A673 (cell line): Measurements from ENCODE around the gene CHST15. TPM values are rescaled to one million over a fixed set of nuclear protein-coding genes. Genes with fewer than 3 reads are reported as not detected.

ENCODE experiments used
- BruUV-seq: library from RNA; stranded (reverse); fragments of 400-500 nt; replicated peaks from 2 replicates; lab custom pipeline; 2021; lab: Mats Ljungman, UMichigan
- CTCF ChIA-PET: fragments of 300-600 bp; sonication (Branson Sonifier 250); formaldehyde crosslinking; loops from one replicate; lab custom pipeline; 2022; ENCODE audit warnings: antibody characterized with exemption; lab: Charles Lee
- POLR2A ChIA-PET: fragments of 300-600 bp; sonication (Branson Sonifier 250); formaldehyde crosslinking; loops from one replicate; lab custom pipeline; 2022; ENCODE audit warnings: antibody characterized with exemption; ENCODE audit not compliant: low non-redundant PET; lab: Charles Lee
- DNase-seq: peaks from one replicate; pipeline ENCODE4 v3.0.0-alpha.2; 2015; ENCODE audit warnings: low spot score
- H3K27ac ChIP-seq: fragments of 200-600 bp; sonication (generic); 2 replicates; pipeline ENCODE4 v1.5.1; 2016; ENCODE audit warnings: mixed run types, low read depth, mild to moderate bottlenecking, mixed read lengths, antibody characterized with exemption, low read length; ENCODE audit not compliant: poor library complexity, severe bottlenecking
- H3K27me3 ChIP-seq: fragments of 200-600 bp; sonication (generic); replicated peaks from 2 replicates; pipeline ENCODE4 v1.6.1; 2017; ENCODE audit warnings: mixed run types, low read depth, mild to moderate bottlenecking, mixed read lengths, antibody characterized with exemption, low read length; ENCODE audit not compliant: insufficient read depth, poor library complexity
- H3K36me3 ChIP-seq: fragments of 200-600 bp; sonication (generic); 2 replicates; pipeline ENCODE4 v1.6.1; 2016; ENCODE audit warnings: mixed run types, mild to moderate bottlenecking, mixed read lengths, antibody characterized with exemption, low read length; ENCODE audit not compliant: insufficient read depth, poor library complexity, severe bottlenecking
- H3K4me1 ChIP-seq: fragments of 200-600 bp; sonication (generic); 2 replicates; pipeline ENCODE4 v1.6.1; 2017; ENCODE audit warnings: mixed run types, mild to moderate bottlenecking, mixed read lengths, antibody characterized with exemption, low read length; ENCODE audit not compliant: insufficient read depth, poor library complexity, severe bottlenecking
- H3K4me3 ChIP-seq: fragments of 200-600 bp; sonication (generic); 2 replicates; pipeline ENCODE4 v1.5.1; 2016; ENCODE audit warnings: low read depth, mixed run types, mild to moderate bottlenecking, mixed read lengths, low read length; ENCODE audit not compliant: poor library complexity, severe bottlenecking
- H3K9me3 ChIP-seq: fragments of 200-600 bp; sonication (generic); 2 replicates; pipeline ENCODE4 v1.6.1; 2016; ENCODE audit warnings: mixed run types, low read depth, mild to moderate bottlenecking, mixed read lengths, antibody characterized with exemption, low read length; ENCODE audit not compliant: poor library complexity, severe bottlenecking
- EZH2 ChIP-seq: fragments of 200-600 bp; sonication (generic); IDR thresholded peaks from 2 replicates; pipeline ENCODE4 v1.6.1; 2017; ENCODE audit warnings: borderline replicate concordance, low read depth, mild to moderate bottlenecking, mixed read lengths, antibody characterized with exemption, low read length; ENCODE audit not compliant: poor library complexity, severe bottlenecking
- intact Hi-C: fragments of 100-400 bp; cut with micrococcal nuclease; formaldehyde crosslinking; loops from one replicate; pipeline ENCODE4 v1.10.0; 2022; ENCODE audit not compliant: unreplicated experiment
- total RNA-seq: library from RNA; stranded (reverse); gene quantifications from 2 replicates; pipeline ENCODE4 v1.2.3, GENCODE V29; 2021
- TF ChIP-seq, protein P1 (sequence below): fragments of 300-800, 200-600 bp; sonication (generic); conservative IDR thresholded peaks from 2 replicates; pipeline ENCODE4 v1.5.1; 2017; ENCODE audit warnings: low read depth, mild to moderate bottlenecking, antibody characterized with exemption, low read length, moderate library complexity, mixed read lengths

The CHST15 gene
- total RNA-seq, 1 experiment from 2014 or later = 1.7 TPM

DNA sequence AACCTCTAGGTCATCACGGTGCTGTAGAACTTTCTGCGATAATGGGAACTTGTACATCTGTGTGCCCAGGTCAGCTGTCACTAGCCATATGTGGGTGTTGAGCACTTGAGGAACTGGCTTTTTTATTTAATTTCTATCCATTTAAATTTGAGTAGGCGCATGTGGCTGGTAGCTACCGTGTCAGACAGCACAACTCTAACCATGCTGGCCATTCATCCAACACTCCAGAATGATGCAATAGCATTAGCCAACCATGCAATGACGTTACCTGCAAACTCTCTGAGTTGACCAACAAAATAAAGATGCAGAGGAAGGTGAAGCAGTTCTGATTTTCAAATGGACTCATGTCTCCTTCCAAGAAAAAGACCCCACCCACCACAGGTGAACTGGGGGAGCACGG is 24.4 kb upstream of the CHST15 start:
- CTCF ChIA-PET = no interaction called here
- no TSS peak for BruUV-seq
- DNase-seq = no peak

DNA sequence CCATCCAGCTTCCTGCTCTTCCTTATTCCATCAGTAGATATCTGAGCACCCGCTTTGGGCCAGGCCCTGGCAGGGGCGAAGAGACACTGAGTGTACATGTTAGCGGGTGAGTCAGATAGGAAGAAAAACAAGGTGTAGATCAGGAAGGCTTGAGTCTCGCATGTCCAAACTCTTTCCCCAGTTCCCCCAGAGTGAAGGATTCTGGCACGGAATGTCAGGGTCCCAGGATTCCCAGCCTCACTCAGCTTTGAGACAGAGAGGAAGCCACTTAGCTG is 24.1 kb upstream of the CHST15 start:
- POLR2A ChIA-PET = no interaction called here
- no peak for DNase-seq

More for the DNA sequence above, 24.4 kb upstream of the CHST15 start:
- intact Hi-C loops = no loop called here
- no peak overlapping the region for H3K27ac ChIP-seq
- H3K27me3 ChIP-seq = peaks cover 4% of the 10 kb centered on the region
- no peaks in the 10 kb centered on the region for H3K9me3 ChIP-seq
- POLR2A ChIA-PET = no interaction called here
- no peak for TF ChIP-seq EZH2
- TF ChIP-seq, protein P1, sequence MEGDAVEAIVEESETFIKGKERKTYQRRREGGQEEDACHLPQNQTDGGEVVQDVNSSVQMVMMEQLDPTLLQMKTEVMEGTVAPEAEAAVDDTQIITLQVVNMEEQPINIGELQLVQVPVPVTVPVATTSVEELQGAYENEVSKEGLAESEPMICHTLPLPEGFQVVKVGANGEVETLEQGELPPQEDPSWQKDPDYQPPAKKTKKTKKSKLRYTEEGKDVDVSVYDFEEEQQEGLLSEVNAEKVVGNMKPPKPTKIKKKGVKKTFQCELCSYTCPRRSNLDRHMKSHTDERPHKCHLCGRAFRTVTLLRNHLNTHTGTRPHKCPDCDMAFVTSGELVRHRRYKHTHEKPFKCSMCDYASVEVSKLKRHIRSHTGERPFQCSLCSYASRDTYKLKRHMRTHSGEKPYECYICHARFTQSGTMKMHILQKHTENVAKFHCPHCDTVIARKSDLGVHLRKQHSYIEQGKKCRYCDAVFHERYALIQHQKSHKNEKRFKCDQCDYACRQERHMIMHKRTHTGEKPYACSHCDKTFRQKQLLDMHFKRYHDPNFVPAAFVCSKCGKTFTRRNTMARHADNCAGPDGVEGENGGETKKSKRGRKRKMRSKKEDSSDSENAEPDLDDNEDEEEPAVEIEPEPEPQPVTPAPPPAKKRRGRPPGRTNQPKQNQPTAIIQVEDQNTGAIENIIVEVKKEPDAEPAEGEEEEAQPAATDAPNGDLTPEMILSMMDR = no peak
- no peaks in the 10 kb centered on the region for H3K4me1 ChIP-seq
- H3K4me3 ChIP-seq = no peak overlapping the region
- no peaks in the 10 kb centered on the region for H3K36me3 ChIP-seq

GRCh38 chr10:124116771-124117510 is 23.5 kb upstream of the CHST15 start:
- H3K36me3 ChIP-seq = no peaks in the 10 kb centered on the region
- H3K27ac ChIP-seq = no peak overlapping the region
- no peak overlapping the region for H3K4me3 ChIP-seq
- intact Hi-C loops = no loop called here
- TF ChIP-seq EZH2 = no peak
- TF ChIP-seq, protein P1 = no peak
- CTCF ChIA-PET = interaction anchor here (0.7 kb wide), 1 partner anchor 155 kb away, joined by 3 read pairs; no protein-coding TSS in a partner anchor
- H3K9me3 ChIP-seq = no peaks in the 10 kb centered on the region
- H3K27me3 ChIP-seq = peaks cover 4% of the 10 kb centered on the region
- POLR2A ChIA-PET = no interaction called here
- no peaks in the 10 kb centered on the region for H3K4me1 ChIP-seq
- BruUV-seq = no TSS peak
- DNase-seq = no peak

More for the DNA sequence above, 24.1 kb upstream of the CHST15 start:
- BruUV-seq = no TSS peak
- H3K36me3 ChIP-seq = no peaks in the 10 kb centered on the region
- CTCF ChIA-PET = no interaction called here
- no peak for TF ChIP-seq EZH2
- TF ChIP-seq, protein P1 = no peak
- H3K4me3 ChIP-seq = no peak overlapping the region
- no peaks in the 10 kb centered on the region for H3K4me1 ChIP-seq
- peaks cover 4% of the 10 kb centered on the region for H3K27me3 ChIP-seq
- intact Hi-C loops = no loop called here
- H3K9me3 ChIP-seq = no peaks in the 10 kb centered on the region
- no peak overlapping the region for H3K27ac ChIP-seq
